NCI-H2196 treated with DMSO at 0.1 percent for 48 hours (cell line): Measurements from ENCODE around the gene GCHFR.

Experiments used
- DNase-seq: peaks from one replicate; lab custom pipeline; 2025; ENCODE audit not compliant: unreplicated experiment; lab: John Stamatoyannopoulos, UW

GCHFR gene

GRCh38 chr15:40775740-40776536, 12.1 kb downstream of the GCHFR start:
- DNase-seq: no peak

DNA sequence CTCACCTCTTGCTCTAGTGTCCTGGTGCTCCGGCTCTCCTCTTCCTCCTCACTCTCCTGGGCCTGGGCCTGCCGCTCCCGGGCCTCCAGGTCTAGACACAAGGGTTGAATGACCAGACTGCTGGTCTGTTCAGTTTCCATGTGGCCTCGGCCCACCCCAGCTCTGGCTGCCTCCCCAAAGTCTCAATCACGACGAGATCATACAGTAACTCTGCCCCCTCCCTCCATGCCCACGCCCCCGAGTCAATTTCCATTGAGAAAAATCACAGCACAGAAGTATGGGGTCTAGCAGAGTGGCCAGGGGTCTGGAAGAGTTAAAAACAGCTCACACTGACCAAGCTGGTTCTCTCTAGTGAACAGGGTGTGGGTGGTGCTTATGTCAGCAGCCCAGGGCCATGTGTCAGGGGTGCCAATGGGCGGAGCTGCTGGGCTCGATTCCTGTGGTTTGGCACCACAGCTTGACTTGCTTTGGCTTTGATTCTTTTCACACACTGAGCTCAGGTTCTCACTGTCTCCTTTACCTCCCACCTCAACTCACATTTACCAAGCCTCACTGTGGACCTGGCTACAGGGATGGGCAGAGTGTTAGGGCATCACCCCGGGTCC, 12.8 kb downstream of the GCHFR start:
- DNase-seq: peak; percentile 28

GRCh38 chr15:40782609-40783227, 18.9 kb downstream of the GCHFR start:
- DNase-seq: peak; percentile 41

DNA sequence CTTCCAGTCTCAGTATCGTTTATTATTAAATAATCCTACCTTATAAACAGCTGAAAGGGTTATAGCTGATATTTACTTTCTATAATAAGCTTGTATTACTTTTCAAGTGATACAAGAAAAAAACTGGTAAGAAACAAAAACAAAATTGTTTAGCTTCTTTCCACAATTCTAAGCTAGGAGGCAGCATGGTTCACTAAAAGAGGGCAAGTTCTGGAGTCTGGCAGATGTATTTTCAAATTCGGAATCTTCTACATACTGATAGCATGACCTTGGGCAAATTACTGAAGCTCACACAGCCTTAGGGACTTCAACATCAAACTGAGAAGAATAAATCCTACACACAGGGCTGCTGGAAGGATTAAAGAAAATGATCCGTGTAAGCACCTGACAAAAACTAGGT, 21.3 kb downstream of the GCHFR start:
- no peak for DNase-seq

DNA sequence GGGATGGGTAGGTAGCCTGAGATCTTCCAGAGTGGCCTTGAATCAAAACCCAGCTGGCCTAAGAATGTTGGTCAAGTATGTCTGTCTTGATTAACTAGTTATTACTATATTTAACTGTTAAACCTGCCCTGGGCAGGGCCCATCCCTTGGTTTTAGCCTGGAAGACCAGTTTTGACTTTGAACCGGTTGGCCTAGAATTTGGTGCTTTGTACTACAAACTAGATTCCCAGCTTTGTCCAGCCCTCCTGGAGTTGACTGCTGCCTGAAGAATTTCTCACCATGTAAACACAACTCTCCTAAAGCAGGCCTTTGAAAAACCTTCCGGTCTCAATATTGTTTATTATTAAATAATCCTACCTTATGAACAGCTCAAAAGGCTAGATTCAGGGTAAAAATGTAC, 21.9 kb downstream of the GCHFR start:
- no peak for DNase-seq

DNA sequence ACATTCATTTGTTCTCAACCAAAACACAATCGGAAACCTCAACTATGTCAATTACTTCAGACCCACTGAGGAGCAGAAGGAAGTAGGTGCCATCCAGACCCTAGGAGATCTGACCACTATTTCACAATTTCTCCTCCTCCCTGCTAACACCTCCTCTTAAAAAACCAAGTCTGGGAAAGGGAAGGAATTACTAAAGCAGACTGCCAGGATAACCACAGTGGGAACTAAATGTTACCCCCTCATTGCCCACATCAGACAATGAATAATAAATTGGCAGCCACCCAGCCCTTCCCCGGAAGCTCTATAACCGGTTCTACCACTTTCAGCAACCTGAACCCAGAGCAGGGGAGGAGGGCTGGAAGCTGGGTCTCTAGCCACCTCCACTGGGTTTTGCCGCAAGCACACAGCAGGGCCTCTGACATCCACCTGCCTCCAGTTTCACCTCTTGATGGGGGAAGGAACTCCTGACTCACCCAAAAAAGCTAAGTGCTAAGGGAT, 23.5 kb downstream of the GCHFR start:
- DNase-seq: peak; percentile 73

GRCh38 chr15:40787991-40788390, 24.1 kb downstream of the GCHFR start:
- DNase-seq: no peak

DNA sequence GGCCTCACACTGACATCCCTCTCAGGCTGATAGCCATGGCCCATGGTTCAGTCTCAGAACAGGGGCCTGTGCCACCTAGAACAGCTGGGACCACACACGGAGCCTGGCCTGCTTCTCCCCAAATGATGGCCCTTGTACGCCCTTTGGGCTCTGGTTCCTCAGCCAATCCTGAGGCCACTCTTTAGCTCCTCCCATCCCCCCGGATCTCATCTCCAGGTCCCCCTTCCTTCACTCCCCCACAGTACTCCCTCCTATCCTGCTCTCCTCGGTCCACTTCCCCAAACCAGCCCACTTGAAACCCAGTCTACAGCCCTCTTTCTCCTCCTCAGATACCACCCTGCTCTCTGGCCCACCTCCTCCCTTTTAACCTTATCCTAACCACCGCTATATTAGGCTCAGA, 25.3 kb downstream of the GCHFR start:
- DNase-seq: no peak

DNA sequence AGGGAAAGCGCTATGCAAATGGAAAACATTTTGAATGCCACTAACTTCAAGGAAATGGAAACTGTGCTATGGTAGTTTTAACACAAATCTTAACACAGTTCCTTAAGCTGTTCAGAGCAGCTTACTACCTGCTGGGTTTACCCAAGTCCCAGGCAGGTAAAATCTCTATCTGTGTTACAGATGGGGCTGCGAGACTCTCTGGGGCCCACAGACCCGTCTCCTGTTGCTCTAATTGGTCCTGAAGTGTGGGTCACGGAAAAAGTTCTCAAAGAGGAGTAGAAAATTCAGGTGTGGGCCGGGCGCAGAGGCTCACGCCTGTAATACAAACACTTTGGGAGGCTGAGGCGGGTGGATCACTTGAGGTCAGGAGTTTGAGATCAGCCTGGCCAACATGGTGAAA, 26.1 kb downstream of the GCHFR start:
- DNase-seq: no peak

DNA sequence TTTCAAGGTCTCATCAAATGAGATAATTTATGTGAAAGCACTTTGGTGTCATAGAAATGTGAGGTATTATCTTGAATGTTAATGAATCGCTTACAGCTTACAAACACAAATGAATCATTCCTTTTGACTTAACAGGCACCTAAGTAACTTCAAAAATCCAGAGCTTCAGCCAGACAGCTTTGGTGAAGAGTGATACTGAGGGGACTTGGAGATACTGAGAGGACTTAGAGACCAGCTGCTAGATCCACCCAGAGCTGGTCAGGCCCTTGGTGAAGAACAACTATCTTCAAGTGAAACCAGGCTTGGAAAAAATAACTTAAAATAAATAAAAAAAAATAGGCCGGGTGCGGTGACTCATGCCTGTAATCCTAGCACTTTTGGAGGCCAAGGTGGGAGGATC, 26.9 kb downstream of the GCHFR start:
- DNase-seq: no peak

GRCh38 chr15:40792394-40792793, 28.5 kb downstream of the GCHFR start:
- DNase-seq: no peak

DNA sequence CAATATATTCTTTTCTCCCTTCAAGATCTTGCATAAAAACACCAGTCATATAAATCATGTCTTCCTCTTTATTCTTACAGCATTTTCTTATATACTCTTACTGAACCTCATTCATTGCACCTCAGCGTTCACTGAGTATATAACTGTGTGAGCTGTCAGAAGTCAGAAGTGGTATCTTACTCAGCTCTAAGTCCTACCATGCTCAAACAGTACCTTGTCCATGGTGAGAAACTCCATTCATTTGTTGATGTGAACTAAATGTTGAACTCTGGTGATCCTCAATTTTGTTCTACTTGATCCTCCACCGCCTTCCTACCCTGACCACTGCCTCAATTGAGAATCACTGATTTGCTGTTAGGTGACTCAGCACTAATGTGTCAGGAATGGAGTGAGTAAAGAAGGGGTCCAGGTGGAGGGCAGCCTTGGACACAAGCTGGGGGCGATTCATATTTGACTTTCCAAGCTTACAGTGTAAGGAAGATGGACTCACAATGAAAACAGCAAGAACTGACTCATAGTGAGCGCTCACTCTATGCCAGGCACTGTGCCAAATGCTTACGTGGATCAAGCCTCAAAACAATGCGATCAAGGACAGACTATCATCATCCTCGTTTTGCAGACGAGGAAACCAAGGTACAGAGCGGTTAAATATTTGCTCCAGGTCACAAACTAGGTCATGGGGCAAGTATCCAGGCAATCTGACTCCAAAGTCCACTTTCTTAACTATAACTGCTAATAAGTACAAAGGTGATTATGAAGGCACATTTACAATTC, 29.5 kb downstream of the GCHFR start:
- DNase-seq: no peak

GRCh38 chr15:40796041-40796440, 32.2 kb downstream of the GCHFR start:
- DNase-seq: no peak

- DNase-seq: no peak
Measured at GRCh38 chr15:40796512-40796911, 32.6 kb downstream of the GCHFR start.

- DNase-seq: no peak
Measured at GRCh38 chr15:40799523-40799922, 35.7 kb downstream of the GCHFR start.

- DNase-seq: no peak
Measured at GRCh38 chr15:40803076-40803475, 39.2 kb downstream of the GCHFR start.

DNA sequence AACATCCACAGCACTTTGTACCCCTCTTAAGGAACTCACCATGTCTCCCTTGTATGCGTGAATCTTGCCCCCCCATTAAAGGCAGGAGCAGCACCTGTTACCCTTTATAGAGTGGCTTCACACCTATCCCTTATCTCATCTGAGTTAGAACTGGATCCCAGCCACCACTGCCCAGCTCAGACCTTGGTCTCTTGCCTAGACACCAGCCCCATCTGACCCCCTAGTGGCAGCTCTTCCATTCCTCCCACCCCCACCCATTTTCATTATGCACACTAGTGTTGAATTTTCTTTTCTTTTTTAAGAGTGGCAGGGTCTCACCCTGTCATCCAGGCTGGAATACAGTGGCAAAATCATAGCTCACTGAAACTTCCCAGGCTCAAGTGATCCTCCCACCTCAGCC, 39.8 kb downstream of the GCHFR start:
- no peak for DNase-seq

GRCh38 chr15:40806672-40807027, 42.8 kb downstream of the GCHFR start:
- no peak for DNase-seq

- peak; percentile 80 for DNase-seq
Measured at GRCh38 chr15:40807028-40807887, 43.4 kb downstream of the GCHFR start, which contains the start of the genes DNAJC17 and ZFYVE19. Gene DNAJC17, minus strand, starts transcription at chr15:40807473. Its CDS starts 27 bp downstream, at chr15:40807446. Gene ZFYVE19, plus strand, starts transcription at chr15:40807089. Its CDS starts 501 bp downstream, at chr15:40807590.

DNA sequence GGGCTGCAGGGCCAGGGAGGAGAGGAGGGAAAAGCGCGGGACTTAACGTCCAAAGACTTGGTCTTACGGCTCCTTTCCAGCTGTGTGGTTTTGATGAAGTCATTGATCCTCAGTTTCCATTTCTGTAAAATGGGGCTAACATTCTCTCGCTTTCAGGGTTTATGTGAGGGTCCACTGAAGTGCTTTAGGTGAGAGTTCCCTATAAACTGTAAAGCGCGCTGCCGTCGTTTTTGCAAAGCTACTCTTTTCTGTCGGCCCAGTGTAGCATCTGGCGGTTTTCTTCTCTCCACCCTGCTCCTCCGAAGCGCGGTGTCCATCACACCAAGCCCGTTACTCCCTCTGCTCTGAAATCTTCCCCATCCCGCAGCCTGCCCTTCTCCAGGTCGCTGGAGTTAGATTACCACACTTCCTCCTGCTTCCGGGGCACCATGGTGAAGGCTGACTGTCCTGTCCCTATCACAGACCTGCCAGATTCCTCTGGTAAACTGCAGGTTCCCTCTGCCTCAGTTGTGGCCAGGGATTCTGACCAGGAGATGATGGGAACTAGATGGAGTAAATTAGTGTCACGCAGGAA, 44.1 kb downstream of the GCHFR start:
- no peak for DNase-seq
